Stimulated activated CD4-positive, alpha-beta T cell treated with anti-CD3 and anti-CD28 coated beads, Interleukin-1b, Interleukin-23, amount 100 ng/mL, for 1 hour (primary cell): ENCODE measurements around the gene TRIM63.

Experiments used
- DNase-seq, 2 donors: peaks; one replicate each; pipeline ENCODE4 v3.0.0-alpha.2; 2020; ENCODE audit warnings: low read depth in 2 of 2

Gene TRIM63

GRCh38 chr1:26016953-26017545, 50.4 kb downstream of the TRIM63 start:
- no peak for DNase-seq

- DNase-seq, result no peak
Measured at GRCh38 chr1:26016258-26016952, 51.0 kb downstream of the TRIM63 start.

GRCh38 chr1:26015358-26015757, 52.1 kb downstream of the TRIM63 start:
- DNase-seq, result no peak

GRCh38 chr1:26014179-26014578, 53.3 kb downstream of the TRIM63 start:
- DNase-seq, result no peak

GRCh38 chr1:26012864-26013263, 54.6 kb downstream of the TRIM63 start:
- no peak for DNase-seq

GRCh38 chr1:26010825-26011224, 56.6 kb downstream of the TRIM63 start:
- no peak for DNase-seq

DNA sequence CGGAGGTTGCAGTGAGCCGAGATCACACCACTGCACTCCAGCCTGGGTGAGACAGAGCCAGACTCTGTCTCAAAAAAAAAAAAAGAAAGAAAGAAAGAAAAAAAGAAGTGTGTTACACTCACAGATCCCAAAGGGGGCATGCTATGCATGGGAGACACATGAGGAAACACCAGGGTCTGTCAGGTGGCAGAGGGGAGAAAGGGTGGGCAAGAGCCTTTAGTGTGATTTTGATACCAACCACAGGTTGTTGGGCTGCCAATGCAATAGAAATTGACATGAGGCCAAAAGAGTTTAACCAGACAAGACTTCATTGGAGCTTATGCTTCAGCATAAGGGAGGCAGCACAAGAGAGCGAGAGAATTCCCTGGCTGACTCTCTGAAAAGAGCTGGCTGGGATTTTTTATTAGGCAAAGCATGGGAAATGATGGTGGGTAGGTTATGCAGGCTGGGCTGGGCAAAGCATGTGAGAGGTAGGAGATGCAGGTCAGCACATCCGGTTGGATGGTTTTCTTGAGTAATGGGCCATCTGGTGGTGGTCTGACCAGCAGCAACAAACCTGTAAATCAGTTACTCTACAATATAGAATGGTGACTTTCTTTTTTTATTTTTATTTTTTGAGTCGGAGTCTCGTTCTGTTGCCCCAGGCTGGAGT, 57.5 kb downstream of the TRIM63 start:
- DNase-seq, result no peak

DNA sequence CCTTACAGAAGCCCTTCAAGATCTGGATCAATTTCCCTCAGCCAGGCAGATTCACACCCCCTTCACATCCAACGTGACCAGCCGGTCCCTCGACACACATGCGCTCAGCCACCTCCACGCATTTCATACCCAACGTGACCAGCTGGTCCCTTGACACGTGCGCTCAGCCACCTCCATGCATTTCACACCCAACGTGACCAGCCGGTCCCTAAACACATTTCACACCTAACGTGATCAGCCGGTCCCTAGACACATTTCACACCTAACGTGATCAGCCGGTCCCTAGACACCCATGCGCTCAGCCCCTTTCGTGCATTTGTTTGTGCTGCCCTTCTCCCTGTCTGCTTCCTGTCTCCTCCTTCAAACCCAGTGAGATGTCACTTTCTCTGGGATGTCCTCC, 60.7 kb downstream of the TRIM63 start:
- DNase-seq, result no peak

DNA sequence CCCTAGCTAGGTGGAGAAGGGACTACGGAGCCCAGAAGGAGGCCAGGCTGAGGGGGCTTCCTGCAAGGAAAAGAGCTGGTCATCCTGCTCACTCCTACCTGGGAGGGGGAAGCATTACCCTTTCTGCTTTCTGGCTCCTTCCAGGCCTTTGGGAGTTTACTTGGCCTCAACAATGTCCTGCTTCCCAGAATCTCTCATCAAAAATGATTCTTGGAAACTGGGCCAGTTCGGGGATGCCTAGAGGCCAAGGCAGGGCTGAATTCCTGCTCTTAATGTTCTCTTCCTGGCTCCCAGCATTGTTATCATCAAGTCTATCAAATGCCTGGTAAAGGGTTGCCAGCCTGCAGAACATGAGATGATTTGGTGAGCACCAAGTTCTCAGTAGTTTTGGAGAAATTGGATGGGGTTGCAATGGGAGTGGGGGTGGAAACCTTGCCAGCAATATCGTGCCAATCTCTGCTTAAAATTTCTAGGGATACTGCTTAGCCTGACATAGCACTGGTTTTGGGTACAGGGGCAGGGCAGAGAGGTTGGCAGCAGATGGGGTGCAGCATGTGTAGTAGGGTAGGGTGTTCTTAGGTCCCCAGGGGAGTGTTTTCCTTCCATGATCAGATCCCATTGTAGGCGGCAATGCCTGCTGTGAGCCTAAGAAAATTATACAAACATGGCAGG, 61.9 kb downstream of the TRIM63 start:
- DNase-seq, result no peak

DNA sequence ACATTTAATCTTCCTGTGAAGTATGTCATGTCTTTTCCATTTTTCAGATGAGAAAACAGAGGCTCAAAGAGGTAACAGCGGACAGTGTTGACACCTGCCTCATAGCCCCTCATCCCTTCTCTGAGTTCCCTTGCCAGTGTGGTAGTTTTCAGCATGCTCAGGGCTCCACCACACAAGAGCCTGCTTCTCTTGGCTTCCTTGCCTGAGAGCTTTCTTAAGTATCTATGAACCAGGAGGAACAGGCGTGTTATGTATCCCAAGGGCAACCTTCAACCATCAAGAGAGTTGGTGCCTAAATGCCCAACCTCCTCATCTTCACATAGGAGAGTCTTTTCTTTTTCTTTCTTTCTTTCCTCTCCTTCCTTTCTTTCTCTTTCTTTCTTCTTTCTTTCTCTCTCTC, 63.7 kb downstream of the TRIM63 start:
- DNase-seq, result no peak

- DNase-seq, result no peak
Measured at GRCh38 chr1:26003262-26003661, 64.2 kb downstream of the TRIM63 start.
